Astrocyte of the spinal cord (primary cell): ENCODE data around the gene ZNF367.

Experiments
- DNase-seq: peaks from one replicate; pipeline ENCODE4 v3.0.0; 2011; ENCODE audit warnings: low read depth, low spot score
- H3K4me3 ChIP-seq: 2 replicates; pipeline ENCODE4 v1.5.1; 2011; ENCODE audit warnings: low read depth, mild to moderate bottlenecking, low read length, moderate library complexity
- in situ Hi-C: cut with HindIII; loops from 2 replicates; pipeline ENCODE4 v1.10.0; 2017; ENCODE audit warnings: low sequenced_read_pairs
- TF ChIP-seq, protein P1 (sequence below): IDR thresholded peaks from 2 replicates; pipeline ENCODE4 v1.5.1; 2012; ENCODE audit warnings: low read depth, mild to moderate bottlenecking, low read length, inconsistent platforms

The ZNF367 gene

DNA sequence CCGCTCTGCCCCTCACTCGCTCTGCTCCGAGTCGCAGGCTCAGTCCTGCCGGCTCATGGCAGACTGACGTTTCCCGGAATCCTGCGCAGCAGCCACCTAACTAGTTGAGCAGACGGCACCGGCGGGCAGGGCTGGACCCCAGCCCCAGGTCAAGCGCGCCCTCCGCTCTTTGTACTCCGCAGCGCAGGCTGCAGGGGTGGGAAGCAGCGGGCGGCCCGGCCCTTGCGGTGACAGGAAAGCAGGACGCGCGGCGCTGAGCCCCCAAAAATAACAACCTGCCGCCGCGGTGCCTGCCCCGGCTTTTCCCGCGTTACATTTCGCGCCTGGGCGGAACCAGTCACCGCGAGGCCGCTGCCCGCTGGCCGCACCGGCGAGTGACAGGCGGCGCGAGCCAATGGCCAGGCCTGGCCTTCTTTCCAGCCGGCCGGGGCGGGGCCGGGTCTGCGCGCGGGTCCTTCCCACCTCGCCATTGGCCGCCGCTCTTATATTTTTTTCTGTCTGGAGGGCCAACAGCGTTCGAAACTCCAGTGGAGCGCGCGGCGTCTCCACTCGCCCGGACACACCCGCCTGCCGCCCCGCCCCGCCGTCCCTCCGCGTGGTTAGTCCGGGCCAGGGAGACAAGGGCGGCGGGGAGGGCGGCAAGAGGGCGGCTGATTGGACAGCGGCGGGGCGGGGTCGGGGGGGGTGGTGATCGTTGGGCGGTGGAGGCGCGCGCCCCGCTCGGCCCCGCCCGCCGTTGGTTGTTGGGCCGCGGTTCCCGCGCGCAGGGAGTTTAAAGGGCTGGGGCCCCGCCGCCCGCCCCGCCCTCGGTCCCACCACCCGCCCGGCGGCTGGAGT, at the start of gene ZNF367:
Gene ZNF367 (minus strand): TSS at position 288 of the 837 bp plus-strand sequence. CDS start 338 bp downstream, outside the sequence.
- DNase-seq = peak; percentile 100
- TF ChIP-seq, protein P1, sequence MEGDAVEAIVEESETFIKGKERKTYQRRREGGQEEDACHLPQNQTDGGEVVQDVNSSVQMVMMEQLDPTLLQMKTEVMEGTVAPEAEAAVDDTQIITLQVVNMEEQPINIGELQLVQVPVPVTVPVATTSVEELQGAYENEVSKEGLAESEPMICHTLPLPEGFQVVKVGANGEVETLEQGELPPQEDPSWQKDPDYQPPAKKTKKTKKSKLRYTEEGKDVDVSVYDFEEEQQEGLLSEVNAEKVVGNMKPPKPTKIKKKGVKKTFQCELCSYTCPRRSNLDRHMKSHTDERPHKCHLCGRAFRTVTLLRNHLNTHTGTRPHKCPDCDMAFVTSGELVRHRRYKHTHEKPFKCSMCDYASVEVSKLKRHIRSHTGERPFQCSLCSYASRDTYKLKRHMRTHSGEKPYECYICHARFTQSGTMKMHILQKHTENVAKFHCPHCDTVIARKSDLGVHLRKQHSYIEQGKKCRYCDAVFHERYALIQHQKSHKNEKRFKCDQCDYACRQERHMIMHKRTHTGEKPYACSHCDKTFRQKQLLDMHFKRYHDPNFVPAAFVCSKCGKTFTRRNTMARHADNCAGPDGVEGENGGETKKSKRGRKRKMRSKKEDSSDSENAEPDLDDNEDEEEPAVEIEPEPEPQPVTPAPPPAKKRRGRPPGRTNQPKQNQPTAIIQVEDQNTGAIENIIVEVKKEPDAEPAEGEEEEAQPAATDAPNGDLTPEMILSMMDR = no peak
- H3K4me3 ChIP-seq = peak within 1 kb of the TSS; percentile 74
- in situ Hi-C loops = no loop called here

DNA sequence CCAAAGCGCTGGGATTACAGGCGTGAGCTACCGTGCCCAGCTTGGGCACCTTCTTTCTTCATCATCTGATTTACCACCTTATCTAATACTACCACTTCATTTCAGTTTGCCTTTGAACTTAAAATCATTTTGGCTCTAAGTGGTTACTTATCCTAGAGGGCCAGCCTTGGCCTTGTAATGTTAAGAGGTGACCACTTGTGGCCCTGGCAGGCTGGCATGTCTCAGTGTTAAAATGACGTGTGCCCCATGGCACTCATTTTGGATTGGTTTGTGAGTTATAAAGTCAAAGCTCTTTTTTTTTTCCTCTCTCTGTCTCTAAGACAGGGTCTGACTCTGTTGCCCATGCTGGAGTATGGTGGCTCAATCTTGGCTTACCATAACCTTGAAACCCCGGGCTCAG, 49.6 kb upstream of the ZNF367 start:
- in situ Hi-C loops = no loop called here
- H3K4me3 ChIP-seq = no peak overlapping the region
- DNase-seq = no peak
- TF ChIP-seq, protein P1 = no peak

DNA sequence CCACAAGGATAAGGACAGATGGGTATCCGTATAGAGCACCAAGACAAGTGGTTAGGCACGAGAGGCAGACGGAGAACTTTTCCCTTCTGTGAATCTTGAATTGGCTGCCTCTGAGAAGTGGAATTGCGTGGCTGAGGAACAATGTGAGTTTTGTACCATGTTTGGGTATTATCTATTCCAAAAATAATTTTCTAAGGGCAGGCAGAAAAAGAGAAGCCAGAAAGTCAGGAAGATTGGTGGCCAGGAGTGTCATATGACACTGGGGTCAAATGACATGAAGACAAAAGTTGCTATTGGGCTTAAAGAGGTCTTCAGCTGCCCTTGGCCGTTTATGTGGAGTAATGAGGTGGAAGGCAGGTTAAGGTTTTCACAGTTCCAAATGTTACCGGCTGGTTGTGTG, 46.3 kb upstream of the ZNF367 start:
- TF ChIP-seq, protein P1 = no peak
- in situ Hi-C loops = no loop called here
- no peak overlapping the region for H3K4me3 ChIP-seq
- DNase-seq = no peak

DNA sequence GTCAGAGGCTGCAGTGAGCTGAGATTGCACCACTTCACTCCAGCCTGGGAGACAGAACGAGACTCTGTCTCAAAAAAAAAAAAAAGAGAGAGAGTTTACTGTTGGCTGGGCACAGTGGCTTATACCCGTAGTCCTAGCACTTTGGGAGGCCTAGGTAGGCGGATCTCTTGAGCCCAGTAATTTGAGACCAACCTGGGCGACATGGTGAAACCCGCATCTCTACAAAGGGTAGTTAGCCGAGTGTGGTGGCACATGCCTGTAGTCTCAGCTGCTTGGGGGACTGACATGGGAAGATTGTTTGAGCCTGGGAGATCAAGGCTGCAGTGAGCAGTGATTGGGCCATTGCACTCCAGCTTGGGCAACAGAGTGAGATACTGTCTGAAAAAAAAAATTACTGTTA, 44.4 kb upstream of the ZNF367 start:
- DNase-seq = no peak
- in situ Hi-C loops = no loop called here
- TF ChIP-seq, protein P1 = no peak
- H3K4me3 ChIP-seq = no peak overlapping the region

DNA sequence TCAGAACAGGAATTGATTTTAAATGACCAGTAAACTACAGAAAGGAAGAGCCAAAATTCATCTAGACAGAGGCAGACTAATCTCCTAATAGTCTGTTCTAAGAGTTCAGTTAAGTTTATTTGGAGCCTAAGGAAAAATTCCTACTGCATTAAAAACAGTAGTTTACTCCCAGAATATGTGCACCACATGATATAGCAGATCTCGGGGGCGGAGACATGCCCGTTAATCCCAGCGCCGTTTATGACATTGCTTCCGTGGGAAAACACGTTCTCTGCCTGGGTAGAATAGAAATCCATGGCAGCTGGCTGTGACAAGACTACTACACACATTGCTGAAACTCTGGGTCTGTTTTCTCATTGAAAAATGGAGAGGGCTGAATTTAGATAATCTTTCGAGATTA, 43.2 kb upstream of the ZNF367 start:
- no peak overlapping the region for H3K4me3 ChIP-seq
- TF ChIP-seq, protein P1 = no peak

DNA sequence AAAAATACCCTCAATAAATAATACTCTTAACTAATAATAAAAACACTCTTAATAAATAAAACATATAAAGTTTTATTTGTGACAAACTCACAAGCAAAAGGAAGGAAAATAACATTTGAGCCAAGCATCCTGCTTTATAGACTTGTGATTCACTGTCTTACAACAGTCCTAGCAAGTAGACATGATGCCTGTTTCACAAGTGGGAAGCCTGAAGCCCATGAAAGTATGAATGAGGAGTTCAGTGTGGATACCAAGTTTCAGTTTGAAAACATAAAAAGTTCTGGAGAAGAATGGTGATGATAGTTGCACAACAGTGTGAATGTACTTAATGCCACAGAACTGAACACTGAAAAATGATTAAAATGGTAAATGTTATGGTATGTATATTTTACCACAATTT, 42.7 kb upstream of the ZNF367 start:
- no peak for DNase-seq
- no peak overlapping the region for H3K4me3 ChIP-seq
- TF ChIP-seq, protein P1 = no peak
- in situ Hi-C loops = no loop called here

More for the DNA sequence above, 43.2 kb upstream of the ZNF367 start:
- DNase-seq = no peak
- in situ Hi-C loops = no loop called here
